Measurements from ENCODE around the gene PITPNM3.

PITPNM3 gene

GRCh38 chr17:6446516-6447100 is 109.7 kb downstream of the PITPNM3 start:
- peaks cover 23% of the 10 kb centered on the region; the same call in 1 of the 2 replicates for H3K36me3 ChIP-seq (ENCODE audit: insufficient read depth, low read length)

DNA sequence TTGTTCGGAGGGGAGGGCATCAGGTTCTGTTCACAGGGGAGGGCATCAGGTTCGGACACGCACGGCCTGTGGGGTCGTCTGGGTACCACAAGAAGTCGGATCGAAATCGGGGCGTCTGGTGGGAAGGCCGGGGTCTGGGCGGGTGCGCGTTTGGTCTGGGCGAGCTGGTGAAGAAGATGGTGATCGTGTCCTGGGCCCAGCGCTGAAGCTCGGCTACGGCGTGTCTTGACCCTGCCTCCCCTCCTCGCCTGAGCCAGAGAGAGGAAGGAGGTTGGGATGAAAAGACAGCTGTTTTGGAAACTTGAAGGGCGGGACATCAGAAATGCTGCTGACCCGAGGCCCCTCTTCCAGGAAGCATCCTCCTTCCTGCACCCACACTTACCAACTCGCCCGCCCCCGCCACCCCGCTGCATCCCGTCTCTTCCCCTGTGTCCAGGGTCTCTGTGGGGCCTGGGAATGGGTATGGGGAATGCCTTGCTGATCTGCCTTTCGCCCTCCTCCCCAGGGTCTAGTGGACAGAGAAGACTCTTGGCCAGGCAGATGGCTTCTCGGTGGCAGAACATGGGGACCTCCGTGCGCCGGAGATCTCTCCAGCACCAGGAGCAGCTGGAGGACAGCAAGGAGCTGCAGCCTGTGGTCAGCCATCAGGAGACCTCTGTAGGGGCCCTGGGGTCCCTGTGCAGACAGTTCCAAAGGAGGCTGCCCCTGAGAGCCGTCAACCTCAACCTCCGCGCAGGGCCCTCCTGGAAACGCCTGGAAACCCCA is 111.6 kb downstream of the PITPNM3 start:
- peaks cover 20% of the 10 kb centered on the region; the same call in 1 of the 2 replicates for H3K36me3 ChIP-seq (ENCODE audit: insufficient read depth, low read length)
- DNase-seq (ENCODE audit: low read depth, low spot score) = no peak
- H3K27ac ChIP-seq = no peak overlapping the region
- no peaks in the 10 kb centered on the region for H3K9me3 ChIP-seq (ENCODE audit: low read depth, low read length)
- peak overlapping the region; percentile 90 for H3K4me3 ChIP-seq
- H3K9ac ChIP-seq (ENCODE audit: insufficient read length) = peak overlapping the region; percentile 74
- no peak for TF ChIP-seq EZH2 (IDR thresholded peaks at IDR 0.05)
- no peak for TF ChIP-seq FOXP2 (optimal IDR thresholded peaks at IDR 0.05; ENCODE audit: control extremely low read depth, extremely low read length, insufficient read depth)
- TF ChIP-seq POLR2AphosphoS5 (IDR thresholded peaks at IDR 0.05; ENCODE audit: borderline replicate concordance, low read depth, low read length) = no peak

More at GRCh38 chr17:6446516-6447100, 109.7 kb downstream of the PITPNM3 start:
- no peak for DNase-seq (ENCODE audit: low read depth, low spot score)
- TF ChIP-seq POLR2AphosphoS5 (IDR thresholded peaks at IDR 0.05; ENCODE audit: borderline replicate concordance, low read depth, low read length) = no peak
- TF ChIP-seq FOXP2 (optimal IDR thresholded peaks at IDR 0.05; ENCODE audit: control extremely low read depth, extremely low read length, insufficient read depth) = no peak
- TF ChIP-seq EZH2 (IDR thresholded peaks at IDR 0.05) = no peak
- no peak overlapping the region for H3K4me3 ChIP-seq
- H3K27ac ChIP-seq = no peak overlapping the region
- H3K9me3 ChIP-seq (ENCODE audit: low read depth, low read length) = no peaks in the 10 kb centered on the region
- H3K9ac ChIP-seq (ENCODE audit: insufficient read length) = no peak overlapping the region

DNA sequence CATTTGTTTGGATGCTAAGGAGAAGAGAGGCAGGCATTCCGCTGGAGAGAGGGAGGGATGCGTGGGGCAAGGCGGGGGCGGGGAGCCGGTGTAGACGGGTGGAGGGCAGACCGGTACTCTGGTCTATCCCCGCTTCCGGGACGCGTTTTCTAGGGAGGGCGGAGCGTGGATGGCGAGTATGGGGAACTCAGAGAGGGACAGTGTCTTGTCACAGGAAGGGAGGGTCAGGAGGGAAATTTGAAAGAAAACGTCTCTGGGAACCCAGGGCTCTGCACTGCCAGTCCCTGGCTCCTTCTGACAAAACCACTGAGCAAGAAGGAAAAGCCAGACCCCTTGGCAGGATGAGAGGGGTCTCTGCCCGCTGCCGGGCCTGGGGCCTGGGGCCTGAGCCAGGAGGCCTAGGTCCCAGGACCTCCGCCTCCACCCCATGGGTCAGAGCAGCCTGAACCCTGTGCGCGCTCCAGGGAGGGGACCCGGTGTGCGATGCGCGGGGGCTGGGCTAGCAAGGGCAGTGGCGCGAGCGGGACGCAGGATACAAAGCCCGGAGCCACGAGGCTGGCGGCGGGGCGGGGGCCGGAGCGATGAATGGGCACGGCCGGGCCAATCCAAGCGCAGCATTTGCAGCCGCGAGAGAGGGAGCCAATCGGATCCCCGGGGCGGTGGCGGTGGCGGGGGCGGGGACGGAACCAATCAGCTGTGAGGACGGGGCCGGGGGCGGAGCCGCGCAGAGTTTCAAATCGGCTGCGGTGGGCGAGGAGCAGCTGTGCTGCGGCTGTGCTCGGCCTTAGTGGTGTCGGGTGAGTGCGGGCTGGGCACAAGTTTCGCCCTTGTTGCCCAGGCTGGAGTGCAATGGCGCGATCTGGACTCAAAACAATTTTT is 112.4 kb downstream of the PITPNM3 start, which contains the start of gene PIMREG:
PIMREG (plus strand) TSS at position 764 of the 879 bp plus-strand sequence. CDS start 656 bp downstream, outside the sequence.
- H3K9ac ChIP-seq (ENCODE audit: insufficient read length) = peak within 1 kb of the TSS; percentile 86
- peak within 1 kb of the TSS; percentile 90 for H3K4me3 ChIP-seq
- H3K36me3 ChIP-seq (ENCODE audit: insufficient read depth, low read length) = peaks cover 11% of the 10 kb centered on the region; the same call in 1 of the 2 replicates
- DNase-seq (ENCODE audit: low read depth, low spot score) = peak; percentile 26
- peak within 1 kb of the TSS; percentile 90 for H3K27ac ChIP-seq
- no peaks in the 10 kb centered on the region for H3K9me3 ChIP-seq (ENCODE audit: low read depth, low read length)
- TF ChIP-seq FOXP2 (optimal IDR thresholded peaks at IDR 0.05; ENCODE audit: control extremely low read depth, extremely low read length, insufficient read depth) (no peak), EZH2 (IDR thresholded peaks at IDR 0.05) (no peak), POLR2AphosphoS5 (IDR thresholded peaks at IDR 0.05; ENCODE audit: borderline replicate concordance, low read depth, low read length) (peak; percentile 18; the same call in 1 of the 2 replicates)

DNA sequence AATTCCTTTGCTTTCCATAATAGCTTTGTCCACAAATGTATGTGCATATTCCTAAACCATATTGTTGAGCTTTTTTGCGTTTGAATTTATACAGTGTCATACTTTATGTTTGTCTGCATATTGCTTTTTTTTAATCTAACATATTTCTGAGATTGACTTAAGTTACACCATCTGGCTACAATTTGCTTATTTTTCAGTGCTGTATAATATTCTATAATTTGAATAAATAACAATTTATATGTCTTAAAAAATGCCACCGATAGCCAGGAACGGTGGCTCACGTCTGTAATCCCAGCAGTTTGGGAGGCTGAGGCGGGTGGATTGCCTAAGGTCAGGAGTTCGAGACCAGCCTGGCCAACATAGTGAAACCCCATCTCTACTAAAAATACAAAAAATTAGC is 113.6 kb downstream of the PITPNM3 start:
- no peak overlapping the region for H3K27ac ChIP-seq
- DNase-seq (ENCODE audit: low read depth, low spot score) = no peak
- H3K9ac ChIP-seq (ENCODE audit: insufficient read length) = no peak overlapping the region
- no peak overlapping the region for H3K4me3 ChIP-seq
- no peak for TF ChIP-seq FOXP2 (optimal IDR thresholded peaks at IDR 0.05; ENCODE audit: control extremely low read depth, extremely low read length, insufficient read depth)
- no peak for TF ChIP-seq EZH2 (IDR thresholded peaks at IDR 0.05)
- TF ChIP-seq POLR2AphosphoS5 (IDR thresholded peaks at IDR 0.05; ENCODE audit: borderline replicate concordance, low read depth, low read length) = no peak
- peaks cover 11% of the 10 kb centered on the region; the same call in 1 of the 2 replicates for H3K36me3 ChIP-seq (ENCODE audit: insufficient read depth, low read length)
- H3K9me3 ChIP-seq (ENCODE audit: low read depth, low read length) = no peaks in the 10 kb centered on the region

DNA sequence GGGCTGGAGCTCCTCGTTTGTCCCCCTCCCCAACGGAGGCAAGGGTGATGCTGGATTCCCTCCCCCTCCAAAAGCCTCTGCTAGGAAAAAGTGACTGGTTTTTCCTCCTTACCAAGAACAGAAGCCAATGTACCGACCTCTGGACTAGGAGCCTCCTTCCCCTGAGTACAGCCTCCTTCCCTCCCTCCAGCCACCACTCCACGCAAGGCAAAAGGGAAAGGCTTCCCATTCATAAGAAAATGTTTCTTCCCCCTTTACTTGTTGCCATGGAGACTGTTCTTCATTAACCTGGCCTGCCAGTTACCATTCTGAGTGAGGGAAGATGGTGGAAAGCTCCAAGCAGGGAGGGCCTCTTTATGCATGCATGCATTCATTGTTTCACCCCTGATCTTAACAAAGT is 116.4 kb downstream of the PITPNM3 start:
- H3K36me3 ChIP-seq (ENCODE audit: insufficient read depth, low read length) = no peaks in the 10 kb centered on the region
- DNase-seq (ENCODE audit: low read depth, low spot score) = no peak
- H3K4me3 ChIP-seq = no peak overlapping the region
- H3K9ac ChIP-seq (ENCODE audit: insufficient read length) = no peak overlapping the region
- no peak overlapping the region for H3K27ac ChIP-seq
- TF ChIP-seq EZH2 (IDR thresholded peaks at IDR 0.05) = no peak
- TF ChIP-seq POLR2AphosphoS5 (IDR thresholded peaks at IDR 0.05; ENCODE audit: borderline replicate concordance, low read depth, low read length) = no peak
- TF ChIP-seq FOXP2 (optimal IDR thresholded peaks at IDR 0.05; ENCODE audit: control extremely low read depth, extremely low read length, insufficient read depth) = no peak
- H3K9me3 ChIP-seq (ENCODE audit: low read depth, low read length) = no peaks in the 10 kb centered on the region

DNA sequence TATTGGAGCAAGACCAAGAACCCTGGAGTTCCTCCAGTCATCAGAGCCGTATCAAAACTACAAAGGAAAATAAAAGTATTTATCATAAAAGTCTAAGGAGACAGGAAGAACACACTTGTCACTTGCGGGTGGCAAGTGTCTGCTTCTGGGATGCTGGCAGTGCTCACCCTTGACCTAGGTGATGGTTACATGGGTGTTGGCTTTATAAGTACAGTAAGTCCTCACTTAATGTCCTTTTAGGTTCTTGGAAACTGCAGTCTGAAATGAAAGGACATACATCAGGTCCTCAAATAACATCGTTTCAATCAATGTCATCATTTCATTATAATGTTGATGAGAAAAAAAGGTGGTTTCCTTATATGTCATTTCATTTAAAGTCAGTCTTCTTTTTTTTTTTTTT is 118.4 kb downstream of the PITPNM3 start:
- H3K27ac ChIP-seq = no peak overlapping the region

DNA sequence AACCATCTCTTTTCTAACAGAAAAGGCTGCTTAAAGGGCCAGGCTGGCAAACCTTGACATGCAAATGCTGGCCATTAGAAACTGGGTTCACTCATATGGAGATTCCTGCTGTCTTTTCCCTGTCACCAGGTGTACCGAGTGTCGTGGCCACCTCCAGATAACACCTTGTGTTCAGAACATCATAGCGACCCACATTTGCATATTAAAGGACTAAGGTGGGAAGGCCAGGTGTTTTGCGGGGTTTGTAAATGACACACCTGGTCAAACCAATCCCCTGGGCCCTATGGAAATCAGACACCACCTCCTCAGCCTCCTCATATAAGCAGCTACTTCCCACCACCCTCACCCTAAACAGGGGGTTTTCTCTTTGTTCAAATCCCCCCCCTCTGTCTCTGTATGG is 118.9 kb downstream of the PITPNM3 start:
- DNase-seq (ENCODE audit: low read depth, low spot score) = no peak
- no peak overlapping the region for H3K4me3 ChIP-seq
- no peak for TF ChIP-seq FOXP2 (optimal IDR thresholded peaks at IDR 0.05; ENCODE audit: control extremely low read depth, extremely low read length, insufficient read depth)
- TF ChIP-seq POLR2AphosphoS5 (IDR thresholded peaks at IDR 0.05; ENCODE audit: borderline replicate concordance, low read depth, low read length) = no peak
- TF ChIP-seq EZH2 (IDR thresholded peaks at IDR 0.05) = no peak

More for the DNA sequence above, 118.4 kb downstream of the PITPNM3 start:
- TF ChIP-seq EZH2 (IDR thresholded peaks at IDR 0.05) (no peak), POLR2AphosphoS5 (IDR thresholded peaks at IDR 0.05; ENCODE audit: borderline replicate concordance, low read depth, low read length) (no peak), FOXP2 (optimal IDR thresholded peaks at IDR 0.05; ENCODE audit: control extremely low read depth, extremely low read length, insufficient read depth) (no peak)
- Histone ChIP-seq H3K4me3 (no peak overlapping the region), H3K36me3 (ENCODE audit: insufficient read depth, low read length) (no peaks in the 10 kb centered on the region), H3K9ac (ENCODE audit: insufficient read length) (no peak overlapping the region), H3K9me3 (ENCODE audit: low read depth, low read length) (no peaks in the 10 kb centered on the region)
- DNase-seq (ENCODE audit: low read depth, low spot score) = no peak

More for the DNA sequence above, 118.9 kb downstream of the PITPNM3 start:
- H3K9me3 ChIP-seq (ENCODE audit: low read depth, low read length) = no peaks in the 10 kb centered on the region
- H3K9ac ChIP-seq (ENCODE audit: insufficient read length) = no peak overlapping the region
- H3K27ac ChIP-seq = no peak overlapping the region
- H3K36me3 ChIP-seq (ENCODE audit: insufficient read depth, low read length) = no peaks in the 10 kb centered on the region
